HG02571 (cell line): ENCODE measurements around the gene BPI.
"Not testable (repeated sequence)": the region's sequence is repeated elsewhere in the genome, so short reads cannot be mapped to it uniquely, and the experiment has no call there.

ENCODE experiments used
- ATAC-seq: cut with Tn5 transposase; IDR thresholded peaks from one replicate; pipeline ENCODE4 v1.9.1; 2021; ENCODE audit warnings: mild to moderate bottlenecking, moderate library complexity; ENCODE audit not compliant: unreplicated experiment

BPI gene

GRCh38 chr20:38303908-38304379 is at the start of gene BPI:
BPI (plus strand) TSS chr20:38304156; CDS start chr20:38304224, 68 bp downstream.
- no peak for ATAC-seq

GRCh38 chr20:38254621-38255020 is 49.3 kb upstream of the BPI start:
- not testable (repeated sequence) for ATAC-seq

GRCh38 chr20:38255393-38255792 is 48.6 kb upstream of the BPI start:
- no peak for ATAC-seq

GRCh38 chr20:38256021-38256420 is 47.9 kb upstream of the BPI start:
- no peak for ATAC-seq

GRCh38 chr20:38256966-38257365 is 47.0 kb upstream of the BPI start:
- ATAC-seq, result no peak

- no peak for ATAC-seq
Observed at GRCh38 chr20:38258545-38259215, 45.3 kb upstream of the BPI start.

- ATAC-seq, result no peak
Observed at GRCh38 chr20:38260025-38260377, 44.0 kb upstream of the BPI start.

GRCh38 chr20:38260378-38261053 is 43.4 kb upstream of the BPI start, which contains the start of gene KIAA1755:
KIAA1755 (minus strand) TSS chr20:38260735; CDS start chr20:38260500, 235 bp downstream.
- no peak for ATAC-seq

GRCh38 chr20:38261054-38261390 is 42.9 kb upstream of the BPI start:
- no peak for ATAC-seq

- ATAC-seq, result no peak
Observed at GRCh38 chr20:38262931-38263330, 41.0 kb upstream of the BPI start.

DNA sequence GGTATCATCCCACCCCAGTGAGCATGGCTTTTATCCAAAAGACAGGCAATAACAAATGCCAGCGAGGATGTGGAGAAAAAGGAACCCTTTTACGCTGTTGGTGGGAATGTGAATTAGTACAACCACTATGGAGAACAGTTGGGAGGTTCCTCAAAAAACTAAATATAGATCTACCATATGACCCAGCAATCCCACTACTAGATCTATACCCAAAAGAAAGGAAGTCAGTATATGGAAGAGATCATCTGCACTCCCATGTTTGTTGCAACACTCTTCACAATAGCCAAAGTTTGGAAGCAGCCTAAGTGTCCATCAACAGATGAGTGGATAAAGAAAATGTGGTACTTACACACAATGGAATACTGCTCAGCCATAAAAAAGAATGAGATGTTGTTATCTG is 37.5 kb upstream of the BPI start:
- no peak for ATAC-seq

- ATAC-seq, result no peak
Observed at GRCh38 chr20:38267296-38267695, 36.7 kb upstream of the BPI start.

GRCh38 chr20:38267901-38268514 is 35.9 kb upstream of the BPI start:
- ATAC-seq, result no peak

- no peak for ATAC-seq
Observed at GRCh38 chr20:38269040-38269439, 34.9 kb upstream of the BPI start.

DNA sequence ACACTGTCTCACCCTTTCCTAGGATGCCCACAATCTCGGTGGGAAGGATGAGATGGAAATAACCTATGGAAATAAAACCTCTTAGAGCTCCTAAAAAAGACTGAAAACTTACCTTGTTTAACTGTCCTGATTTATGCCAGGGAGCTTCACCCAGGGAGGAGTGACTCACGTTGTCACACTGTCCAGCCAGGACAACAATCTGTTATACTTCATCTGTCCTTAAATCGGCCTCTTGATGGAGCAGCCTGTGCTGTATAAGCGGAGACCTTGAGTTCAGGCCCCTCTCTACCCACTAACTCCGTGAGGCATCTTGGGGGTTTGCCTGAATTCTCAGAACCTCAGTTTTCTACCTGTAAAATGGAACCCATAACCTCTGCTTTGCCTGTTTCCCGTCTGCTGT is 34.2 kb upstream of the BPI start:
- ATAC-seq, result no peak

GRCh38 chr20:38270869-38271605 is 32.9 kb upstream of the BPI start:
- ATAC-seq, result no peak

- no peak for ATAC-seq
Observed at GRCh38 chr20:38271608-38272120, 32.3 kb upstream of the BPI start.

GRCh38 chr20:38272398-38272797 is 31.6 kb upstream of the BPI start:
- no peak for ATAC-seq

GRCh38 chr20:38272961-38273360 is 31.0 kb upstream of the BPI start:
- no peak for ATAC-seq

GRCh38 chr20:38275815-38276550 is 28.0 kb upstream of the BPI start:
- no peak for ATAC-seq

DNA sequence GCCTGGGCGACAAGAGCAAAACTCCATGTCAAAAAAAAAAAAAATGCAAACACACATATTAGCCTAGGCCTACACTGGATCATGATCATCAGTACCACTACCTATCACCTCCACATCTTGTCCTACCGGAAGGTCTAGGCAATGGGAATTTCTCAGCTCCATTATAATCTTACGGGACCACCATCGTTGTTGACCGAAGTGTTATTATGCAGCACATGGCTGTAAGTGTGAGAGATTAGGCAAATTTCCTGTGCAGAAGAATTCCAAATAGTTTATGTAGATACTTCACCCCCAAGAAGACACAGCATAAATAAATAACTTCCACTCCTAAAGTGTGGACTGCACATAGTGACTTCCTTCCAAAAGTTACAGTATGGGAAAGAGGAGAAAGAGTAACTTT is 26.7 kb upstream of the BPI start:
- ATAC-seq, result no peak
